Spleen (tissue), 7 donors: Measurements from ENCODE around the gene FIZ1.

Experiments used
- CTCF ChIP-seq, 11 experiments: fragments of 200-600 bp in 7 of 11; fragments of 450-650 bp in 4 of 11; sonication (generic) in 4 of 11; IDR thresholded peaks in 8 of 11; conservative IDR thresholded peaks in 3 of 11; 1 replicate in 7 of 11; 2 replicates in 4 of 11; pipeline versions ENCODE4 v1.4.0 to v1.8.0; 2016 to 2021; ENCODE audit warnings: antibody characterized with exemption in 11 of 11, inconsistent platforms in 4 of 11, mild to moderate bottlenecking in 1 of 11
- POLR2AphosphoS5 ChIP-seq, 3 donors: sonication (generic); formaldehyde crosslinking; IDR thresholded peaks; one replicate each; pipeline ENCODE4 v1.5.1; 2017; ENCODE audit warnings: antibody characterized with exemption in 3 of 3
- donor health status: DM: no; HTN: no; CAD: no; lungs with moderate emphysema.
- donor health status: DM: no; HTN: no; CAD: no.
- donor health status: DM: no; HTN: no; CAD: no.

GRCh38 chr19:55617426-55617825 is 18.1 kb upstream of the FIZ1 start:
- TF ChIP-seq CTCF (IDR thresholded peaks at IDR 0.05 in 8 of 11, conservative IDR thresholded peaks at IDR 0.05 in 3 of 11) (no peak), POLR2AphosphoS5 (IDR thresholded peaks at IDR 0.05) (peak in 2 of 3 donors; percentile 39 to 49)
